GM10847 (cell line): ENCODE measurements around the gene RAMP1.

Source experiments
- POLR2A ChIP-seq: IDR thresholded peaks from 2 replicates; pipeline ENCODE4 v1.6.1; 2011; ENCODE audit not compliant: insufficient read length; ENCODE audit errors: extremely low read depth

The RAMP1 gene

DNA sequence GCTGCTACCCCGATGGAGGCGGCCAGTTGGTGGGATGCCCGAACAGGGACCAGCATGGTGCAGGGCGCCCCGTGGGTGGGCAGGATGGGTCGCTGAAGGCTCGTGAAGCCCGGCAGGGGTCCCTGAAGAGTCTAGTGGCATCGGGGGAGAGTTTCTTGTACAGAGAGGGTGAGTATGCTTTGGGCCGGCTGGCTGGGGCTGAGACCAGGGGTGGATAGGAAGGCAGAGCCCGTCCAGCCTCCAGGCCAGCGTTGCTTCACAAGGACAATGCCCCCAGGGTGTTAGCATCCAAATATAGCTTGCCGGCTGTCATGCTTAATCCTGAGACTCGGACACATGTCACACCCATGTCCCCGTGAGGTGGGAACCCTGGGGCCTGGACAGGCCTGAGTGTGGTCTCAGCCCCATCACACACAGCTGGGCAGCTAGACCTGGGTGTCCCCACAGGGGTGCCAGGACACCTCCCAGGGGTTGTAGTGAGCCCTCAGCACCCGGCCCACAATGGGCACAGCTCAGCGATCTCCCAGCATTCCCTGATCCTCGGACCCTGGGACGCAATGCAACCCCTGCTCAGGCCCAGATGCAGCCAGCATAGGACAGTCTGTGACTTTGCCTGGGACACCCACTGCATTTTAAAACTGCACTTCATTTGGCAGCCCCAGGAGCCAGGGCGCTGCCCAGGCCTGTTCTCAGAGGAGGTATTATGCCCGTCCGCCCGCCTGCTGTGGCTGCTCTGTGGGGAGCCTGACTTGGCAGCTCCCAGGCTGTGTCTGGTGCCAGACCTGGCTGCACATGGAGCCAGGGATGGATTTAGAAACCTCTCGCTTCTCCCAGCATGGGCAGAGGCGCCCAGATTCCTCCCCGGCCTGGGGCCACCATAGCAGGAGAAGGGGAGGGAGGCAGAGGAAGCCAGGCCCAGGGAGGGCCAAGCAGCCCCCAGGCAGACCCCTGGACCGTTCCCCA lies 36.4 kb downstream of the RAMP1 start:
- no peak for TF ChIP-seq POLR2A

DNA sequence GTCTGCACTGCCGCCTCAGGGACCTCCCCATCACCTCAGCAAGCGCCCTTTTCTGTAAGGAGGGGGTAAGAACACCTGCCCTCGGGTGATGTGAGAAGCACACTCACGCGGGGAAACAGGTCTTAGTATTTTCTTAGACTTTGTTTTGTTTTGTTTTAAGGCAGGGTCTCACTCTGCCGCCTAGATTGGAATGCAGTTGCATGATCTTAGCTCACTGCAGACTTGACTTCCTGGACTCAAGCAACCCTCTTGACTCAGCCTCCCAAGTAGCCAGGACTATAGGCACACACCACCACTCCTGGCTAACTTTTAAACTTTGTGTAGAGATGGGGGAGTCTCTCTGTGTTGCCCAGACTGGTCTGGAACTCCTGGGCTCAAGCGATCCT lies 37.1 kb downstream of the RAMP1 start:
- TF ChIP-seq POLR2A: no peak

DNA sequence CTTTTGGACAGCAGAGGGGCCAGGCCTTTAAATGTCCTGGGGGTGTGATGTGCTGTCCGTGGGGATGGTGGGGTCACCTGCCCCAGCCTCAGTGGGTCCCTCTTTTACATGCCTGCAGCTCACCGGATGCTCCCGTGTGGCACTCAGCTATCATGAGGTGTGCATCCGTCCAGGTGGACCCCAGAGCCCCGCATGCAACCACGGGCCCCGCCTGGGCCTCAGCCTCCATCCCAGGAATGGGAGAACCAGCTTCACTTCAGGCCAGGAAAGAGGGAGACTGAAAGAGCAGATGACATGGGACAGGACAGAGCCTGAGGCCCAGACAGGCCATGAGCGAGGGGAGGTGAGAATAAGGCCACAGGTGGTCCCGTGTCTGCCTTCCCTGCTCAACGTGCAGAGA lies 37.5 kb downstream of the RAMP1 start:
- TF ChIP-seq POLR2A: no peak

DNA sequence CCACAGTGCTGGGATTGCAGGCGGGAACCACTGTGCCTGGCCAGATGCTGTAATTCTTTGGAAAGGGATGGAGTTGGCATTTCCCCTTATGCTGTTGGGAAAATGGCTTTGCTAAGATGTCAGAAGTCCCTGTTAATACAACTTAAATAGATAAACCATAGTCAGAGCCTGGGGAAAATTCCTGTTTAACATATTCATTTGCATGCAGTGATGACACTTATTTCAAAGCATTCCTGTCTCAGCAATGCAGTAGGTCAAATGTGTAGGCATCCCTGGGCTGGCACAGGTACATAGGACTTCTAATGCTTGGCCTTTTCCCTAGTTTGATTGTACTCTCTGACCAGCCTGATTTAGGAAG lies 38.6 kb downstream of the RAMP1 start:
- no peak for TF ChIP-seq POLR2A

DNA sequence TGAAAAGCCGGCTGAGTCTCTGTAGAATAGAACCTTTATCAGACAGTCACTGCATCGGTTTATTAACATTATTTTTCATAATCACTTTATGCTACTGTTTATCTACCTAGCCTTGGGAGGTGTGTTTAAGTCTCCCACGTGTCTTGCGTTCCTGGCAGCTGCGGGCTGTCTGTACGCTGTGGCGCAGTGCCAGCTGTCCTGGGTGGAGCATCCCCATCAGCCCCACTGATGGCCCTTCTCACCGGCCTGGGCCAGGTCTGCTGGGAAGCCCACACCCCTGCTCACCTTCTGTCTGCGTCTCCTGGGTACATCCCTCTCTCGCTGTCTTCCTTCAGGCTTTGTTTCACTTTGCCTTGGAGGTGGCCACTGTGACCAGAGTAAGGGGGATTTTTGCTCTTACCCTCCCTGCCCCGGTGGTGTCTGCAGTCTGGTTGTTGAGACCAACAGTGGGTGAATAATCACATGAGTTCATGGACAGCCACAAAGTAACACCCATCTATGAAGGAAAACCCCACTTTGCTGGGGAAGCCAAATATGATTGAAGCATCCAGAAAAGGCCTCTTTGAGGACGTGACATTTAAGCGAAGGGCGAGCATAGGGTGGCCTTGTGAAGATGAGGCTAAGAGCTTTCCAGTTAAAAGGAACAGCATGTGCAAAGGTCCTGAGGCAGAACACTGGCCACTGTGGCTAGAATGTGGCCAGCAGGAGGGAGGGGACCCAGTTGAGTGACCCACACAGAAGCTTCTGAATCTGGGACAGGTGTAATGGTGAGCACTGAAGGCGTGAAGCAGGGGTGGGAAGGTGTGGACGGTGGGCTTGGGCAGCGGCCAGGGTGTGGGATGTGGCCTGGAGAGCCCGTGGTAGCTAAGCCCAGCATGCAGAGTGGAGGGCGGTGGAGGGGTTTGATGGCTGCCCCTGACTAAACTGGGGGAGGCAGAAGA lies 41.7 kb downstream of the RAMP1 start:
- no peak for TF ChIP-seq POLR2A

DNA sequence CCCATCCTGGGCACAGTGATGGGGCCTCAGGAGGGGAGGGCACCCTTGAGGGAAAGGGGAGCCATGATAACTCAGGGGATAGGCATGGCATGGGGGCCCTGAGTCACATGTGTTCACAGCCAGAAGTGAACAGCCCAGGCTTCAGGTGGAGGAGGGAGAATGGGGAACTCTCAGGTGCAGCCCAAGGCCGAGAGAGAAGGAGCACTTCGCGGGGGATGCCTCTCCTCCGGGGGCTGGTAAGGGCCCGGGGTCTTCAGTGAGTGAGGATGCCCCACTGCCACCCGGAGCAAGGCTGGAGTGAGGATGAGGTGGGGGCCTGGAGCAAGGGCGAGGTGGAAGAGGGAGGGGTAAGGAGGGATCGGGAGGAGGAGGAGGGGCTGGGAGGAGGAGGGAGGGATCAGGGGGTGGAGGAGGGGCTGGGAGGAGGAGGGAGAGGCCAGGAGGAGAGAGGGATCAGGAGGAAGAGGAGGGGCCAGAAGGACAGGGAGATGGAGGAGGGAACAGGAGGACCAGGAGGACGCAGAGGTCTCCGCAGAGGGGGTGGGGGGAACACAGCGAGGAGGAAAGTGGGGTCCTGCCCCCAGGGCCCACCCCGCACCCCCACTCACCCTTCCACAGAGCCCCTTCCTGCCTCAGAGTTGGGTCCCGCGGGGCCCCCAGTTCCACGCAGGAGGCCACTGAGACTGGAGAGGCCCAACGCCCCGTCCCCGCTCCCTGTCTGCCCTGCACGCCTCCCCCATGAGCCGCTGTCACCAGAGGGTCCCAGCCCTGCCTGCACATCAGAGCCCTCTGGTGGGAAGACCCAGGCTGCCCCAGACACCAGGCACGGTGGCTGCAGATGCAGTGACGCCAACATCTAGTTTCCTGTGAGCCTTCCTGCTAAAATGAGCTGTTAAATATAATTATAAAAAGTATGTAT lies 42.8 kb downstream of the RAMP1 start:
- TF ChIP-seq POLR2A: no peak

DNA sequence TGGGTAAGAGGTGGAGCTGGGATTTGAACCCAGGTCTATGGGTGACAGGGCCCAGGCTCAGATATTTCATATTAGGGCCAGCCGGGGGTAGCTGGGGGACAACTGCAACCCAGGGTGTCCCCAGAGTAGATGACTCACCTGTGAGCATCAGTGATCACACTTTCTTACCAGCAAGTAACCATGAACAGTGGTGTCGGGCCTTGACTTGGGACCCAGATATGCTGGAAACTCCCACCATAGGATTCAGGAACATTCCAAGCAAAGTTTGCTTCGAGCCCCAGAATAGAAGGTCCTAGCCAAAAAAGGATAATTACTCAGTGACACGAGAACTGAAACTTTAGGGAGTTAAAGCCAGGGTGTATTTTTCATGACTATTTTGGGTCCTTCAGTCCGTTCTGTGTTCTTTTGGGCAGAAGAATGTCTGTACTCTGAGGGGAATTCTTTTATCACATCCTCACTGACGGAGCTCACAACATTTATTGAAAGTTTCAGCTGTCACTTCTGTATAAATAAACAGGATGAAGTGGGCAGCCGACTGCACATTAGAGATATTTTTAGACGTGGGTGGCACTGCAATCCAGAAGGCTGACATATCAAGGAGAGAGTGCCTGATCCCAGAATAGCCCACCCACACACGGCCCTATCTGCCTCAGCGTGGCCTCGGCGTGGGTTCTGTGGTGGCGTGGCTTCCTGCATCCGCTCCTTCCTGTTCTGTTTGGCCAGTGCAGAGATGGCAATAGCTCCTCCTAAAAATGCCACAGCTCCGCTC lies 45.6 kb downstream of the RAMP1 start:
- no peak for TF ChIP-seq POLR2A

DNA sequence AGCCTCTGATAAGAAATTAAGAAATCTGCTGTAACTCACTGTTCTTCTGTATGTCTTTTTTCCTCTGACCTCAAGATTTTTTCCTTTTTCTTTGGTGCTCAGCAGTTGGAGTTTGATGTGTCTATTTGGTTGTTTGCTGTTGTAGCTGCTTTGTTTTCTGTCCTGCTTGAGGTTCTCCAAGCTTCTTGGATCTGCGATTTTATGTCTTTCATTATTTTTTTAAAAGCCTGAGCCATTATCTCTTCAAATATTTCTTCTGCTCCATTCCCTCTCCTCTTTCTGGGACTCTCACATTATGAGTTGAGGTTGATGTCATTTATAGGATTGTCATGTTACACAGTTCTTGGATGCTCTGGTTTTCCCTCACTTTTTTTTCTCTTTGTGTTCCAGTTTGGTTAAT lies 47.7 kb downstream of the RAMP1 start:
- no peak for TF ChIP-seq POLR2A

DNA sequence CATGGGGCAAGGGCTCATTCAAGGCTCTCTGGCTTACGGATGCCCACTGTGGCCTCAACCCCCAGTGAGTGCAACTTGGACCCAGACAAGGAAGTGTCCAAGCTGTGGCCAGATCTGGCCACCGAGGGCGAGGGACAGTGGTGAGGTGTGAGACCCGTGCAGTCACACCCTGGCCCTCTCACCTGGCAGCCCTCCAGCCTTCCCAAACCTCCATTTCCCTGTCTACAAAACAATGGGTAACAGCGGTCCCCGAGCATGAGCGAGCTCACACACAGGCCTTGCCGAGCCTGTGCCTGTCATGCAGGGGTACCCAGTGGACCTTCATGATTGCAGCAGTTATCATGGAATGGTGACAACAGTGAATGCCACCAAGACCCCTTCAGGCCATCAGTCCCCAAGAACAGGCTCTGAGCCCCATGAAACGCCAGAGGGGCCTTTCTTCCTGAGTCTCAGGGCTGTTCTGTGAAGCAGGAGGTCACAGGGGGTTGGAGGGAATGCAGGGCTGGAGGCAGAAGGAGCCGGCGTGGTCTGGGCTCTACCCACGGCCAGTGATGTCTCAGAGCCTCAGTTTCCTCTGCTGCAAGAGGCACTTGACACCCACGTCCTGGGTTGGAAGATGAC lies 49.8 kb downstream of the RAMP1 start:
- no peak for TF ChIP-seq POLR2A

DNA sequence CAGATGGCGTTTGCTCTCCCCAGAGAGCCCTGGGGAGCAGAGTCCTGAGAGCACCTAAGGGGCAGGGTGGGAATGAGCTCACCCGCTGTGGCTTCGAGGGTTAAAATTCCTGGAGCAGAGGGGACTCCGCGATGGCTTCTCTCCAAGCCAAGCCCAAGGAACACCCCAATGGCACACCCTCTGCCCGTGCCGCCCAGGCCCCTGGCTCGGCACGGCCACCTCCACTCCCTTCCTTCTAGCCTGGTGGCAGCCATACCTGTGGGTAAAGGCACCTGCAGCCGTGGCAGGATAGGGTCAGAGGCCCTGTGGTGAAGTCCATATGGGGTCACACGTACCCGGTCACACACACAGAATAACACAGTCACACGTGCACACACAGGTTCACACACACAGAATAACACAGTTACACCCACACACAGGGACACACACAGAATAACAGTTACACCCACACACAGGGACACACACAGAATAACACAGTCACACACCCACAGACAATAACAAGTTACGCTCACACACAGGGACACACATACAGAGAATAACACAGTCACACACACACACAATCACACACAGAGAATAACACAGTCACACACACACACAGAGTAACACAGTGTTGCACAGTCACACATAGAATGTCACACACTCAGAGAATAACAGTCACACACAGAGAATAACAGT lies 50.5 kb downstream of the RAMP1 start:
- TF ChIP-seq POLR2A: no peak

DNA sequence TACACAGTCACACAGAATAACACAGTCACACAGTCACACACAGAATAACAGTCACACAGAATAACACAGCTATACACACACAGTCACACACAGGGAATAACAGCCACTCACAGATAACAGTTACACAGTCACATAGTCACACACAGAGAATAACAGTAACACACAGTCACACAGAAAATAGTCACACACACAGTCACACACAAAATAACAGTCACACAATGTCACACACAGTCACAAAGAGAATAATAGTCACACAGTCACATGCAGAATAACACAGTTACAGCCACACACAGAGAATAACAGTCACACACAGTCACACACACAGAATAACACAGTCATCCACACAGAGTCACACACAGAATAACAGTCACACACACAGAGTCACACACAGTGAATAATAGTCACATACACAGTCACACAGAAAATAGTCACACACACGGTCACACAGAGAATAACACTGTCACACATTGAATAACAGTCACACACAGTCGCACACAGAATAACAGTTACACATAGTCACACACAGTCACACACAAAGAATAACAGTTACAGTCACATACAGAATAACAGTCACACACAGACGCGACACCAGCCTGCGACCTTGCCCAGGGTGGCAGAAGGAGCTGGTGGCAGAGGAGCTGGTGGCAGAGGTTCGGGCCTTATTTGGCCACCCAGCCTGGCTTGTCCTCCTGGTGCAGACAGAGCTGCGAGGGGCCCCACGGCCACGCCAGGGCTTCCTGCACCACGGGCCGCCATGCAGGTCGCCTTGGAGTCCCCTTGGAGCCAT lies 51.3 kb downstream of the RAMP1 start:
- TF ChIP-seq POLR2A: no peak

DNA sequence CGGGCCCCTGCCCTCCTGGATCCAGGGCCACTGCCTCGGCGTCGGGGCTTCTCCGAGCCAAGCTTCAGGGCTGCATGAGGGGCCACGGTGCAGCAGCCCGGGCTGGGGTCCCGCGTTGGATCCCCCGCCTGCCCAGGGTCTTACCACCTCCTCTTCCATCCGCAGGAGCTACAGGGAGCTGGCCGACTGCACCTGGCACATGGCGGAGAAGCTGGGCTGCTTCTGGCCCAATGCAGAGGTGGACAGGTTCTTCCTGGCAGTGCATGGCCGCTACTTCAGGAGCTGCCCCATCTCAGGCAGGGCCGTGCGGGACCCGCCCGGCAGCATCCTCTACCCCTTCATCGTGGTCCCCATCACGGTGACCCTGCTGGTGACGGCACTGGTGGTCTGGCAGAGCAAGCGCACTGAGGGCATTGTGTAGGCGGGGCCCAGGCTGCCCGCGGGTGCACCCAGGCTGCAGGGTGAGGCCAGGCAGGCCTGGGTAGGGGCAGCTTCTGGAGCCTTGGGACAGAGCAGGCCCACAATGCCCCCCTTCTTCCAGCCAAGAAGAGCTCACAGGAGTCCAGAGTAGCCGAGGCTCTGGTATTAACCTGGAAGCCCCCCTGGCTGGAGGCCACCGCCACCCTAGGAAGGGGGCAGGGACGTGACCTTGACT lies 52.1 kb downstream of the RAMP1 start:
- no peak for TF ChIP-seq POLR2A
